Measurements from ENCODE around the gene TMEM132D.

Gene TMEM132D

GRCh38 chr12:129534966-129535750 lies 368.7 kb downstream of the TMEM132D start:
- no peaks in the 10 kb centered on the region for H3K27me3 ChIP-seq (ENCODE audit: control insufficient read depth, insufficient read depth, low read length)
- no CpG with 5 or more reads among the region's 3 CpGs for WGBS (ENCODE audit: insufficient coverage, insufficient read length)
- no peaks in the 10 kb centered on the region for H3K4me1 ChIP-seq (ENCODE audit: control insufficient read depth, insufficient read depth, low read length)
- DNase-seq (ENCODE audit: low read depth, low spot score) = no peak
- peaks cover 21% of the 10 kb centered on the region for H3K9me3 ChIP-seq (ENCODE audit: control insufficient read depth, insufficient read depth, low read length)
- no peak overlapping the region for H3K4me3 ChIP-seq (ENCODE audit: low read length)
- no peak overlapping the region for H3K27ac ChIP-seq (ENCODE audit: low read length)
- no peaks in the 10 kb centered on the region for H3K36me3 ChIP-seq (ENCODE audit: control insufficient read depth, insufficient read depth, low read length)

DNA sequence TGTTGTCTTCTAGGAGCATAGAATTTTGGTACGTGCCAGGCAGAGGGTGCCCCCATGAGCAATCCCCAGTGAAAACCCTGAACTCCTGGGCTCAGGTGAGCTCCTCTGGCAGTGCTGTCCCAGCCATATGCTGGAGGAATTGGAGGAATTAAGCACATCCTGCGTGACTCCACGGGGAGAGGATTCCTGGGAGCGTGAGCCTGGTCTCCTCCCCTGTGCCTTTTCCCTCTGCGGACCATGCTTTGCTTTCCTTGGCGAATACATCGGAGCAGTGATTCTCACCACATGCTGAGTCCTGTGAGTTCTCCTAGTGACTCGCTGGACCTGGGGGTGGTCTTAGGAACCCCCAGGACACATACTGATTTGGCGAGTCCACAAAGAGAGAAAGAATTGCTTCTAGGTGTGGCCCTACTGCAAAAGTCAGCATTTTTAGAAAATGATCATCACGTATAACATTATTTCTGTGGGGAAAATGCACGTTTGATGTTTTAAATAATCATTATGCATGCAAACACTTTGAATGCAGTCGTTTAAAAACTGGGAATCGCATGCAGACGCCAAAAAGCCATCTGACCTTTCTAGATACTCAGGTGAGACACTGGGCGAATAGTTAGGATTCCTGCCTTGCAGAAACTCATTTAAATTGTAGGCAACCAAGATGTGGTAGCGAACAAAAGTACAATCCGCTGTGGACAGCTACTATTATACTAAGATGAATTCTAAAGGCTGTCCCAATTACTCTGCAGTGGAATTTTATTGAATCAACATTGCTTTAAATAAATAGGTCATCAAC lies 370.9 kb downstream of the TMEM132D start:
- WGBS (ENCODE audit: insufficient coverage, insufficient read length) = no CpG with 5 or more reads among the region's 17 CpGs
- no peak for DNase-seq (ENCODE audit: low read depth, low spot score)
- Histone ChIP-seq H3K4me1 (ENCODE audit: control insufficient read depth, insufficient read depth, low read length) (no peaks in the 10 kb centered on the region), H3K27ac (ENCODE audit: low read length) (no peak overlapping the region), H3K4me3 (ENCODE audit: low read length) (no peak overlapping the region), H3K27me3 (ENCODE audit: control insufficient read depth, insufficient read depth, low read length) (no peaks in the 10 kb centered on the region), H3K9me3 (ENCODE audit: control insufficient read depth, insufficient read depth, low read length) (peaks cover 21% of the 10 kb centered on the region), H3K36me3 (ENCODE audit: control insufficient read depth, insufficient read depth, low read length) (no peaks in the 10 kb centered on the region)

- Histone ChIP-seq H3K4me3 (ENCODE audit: low read length) (no peak overlapping the region), H3K36me3 (ENCODE audit: control insufficient read depth, insufficient read depth, low read length) (no peaks in the 10 kb centered on the region), H3K27ac (ENCODE audit: low read length) (no peak overlapping the region), H3K9me3 (ENCODE audit: control insufficient read depth, insufficient read depth, low read length) (peaks cover 18% of the 10 kb centered on the region), H3K4me1 (ENCODE audit: control insufficient read depth, insufficient read depth, low read length) (no peaks in the 10 kb centered on the region), H3K27me3 (ENCODE audit: control insufficient read depth, insufficient read depth, low read length) (no peaks in the 10 kb centered on the region)
- WGBS (ENCODE audit: insufficient coverage, insufficient read length) = no CpG with 5 or more reads among the region's 7 CpGs
- no peak for DNase-seq (ENCODE audit: low read depth, low spot score)
Observed at GRCh38 chr12:129532082-129532481, 371.7 kb downstream of the TMEM132D start.

- no peak overlapping the region for H3K4me3 ChIP-seq (ENCODE audit: low read length)
- no CpG with 5 or more reads among the region's 13 CpGs for WGBS (ENCODE audit: insufficient coverage, insufficient read length)
- H3K27me3 ChIP-seq (ENCODE audit: control insufficient read depth, insufficient read depth, low read length) = no peaks in the 10 kb centered on the region
Observed at GRCh38 chr12:129530984-129531383, 372.8 kb downstream of the TMEM132D start.

GRCh38 chr12:129530517-129530916 lies 373.3 kb downstream of the TMEM132D start:
- H3K9me3 ChIP-seq (ENCODE audit: control insufficient read depth, insufficient read depth, low read length) = peaks cover 17% of the 10 kb centered on the region
- no CpG with 5 or more reads among the region's 6 CpGs for WGBS (ENCODE audit: insufficient coverage, insufficient read length)
- no peak overlapping the region for H3K27ac ChIP-seq (ENCODE audit: low read length)
- no peak overlapping the region for H3K4me3 ChIP-seq (ENCODE audit: low read length)
- DNase-seq (ENCODE audit: low read depth, low spot score) = no peak
- H3K36me3 ChIP-seq (ENCODE audit: control insufficient read depth, insufficient read depth, low read length) = no peaks in the 10 kb centered on the region
- H3K27me3 ChIP-seq (ENCODE audit: control insufficient read depth, insufficient read depth, low read length) = no peaks in the 10 kb centered on the region
- no peaks in the 10 kb centered on the region for H3K4me1 ChIP-seq (ENCODE audit: control insufficient read depth, insufficient read depth, low read length)

More at GRCh38 chr12:129530984-129531383, 372.8 kb downstream of the TMEM132D start:
- Histone ChIP-seq H3K27ac (ENCODE audit: low read length) (no peak overlapping the region), H3K4me1 (ENCODE audit: control insufficient read depth, insufficient read depth, low read length) (no peaks in the 10 kb centered on the region), H3K36me3 (ENCODE audit: control insufficient read depth, insufficient read depth, low read length) (no peaks in the 10 kb centered on the region), H3K9me3 (ENCODE audit: control insufficient read depth, insufficient read depth, low read length) (peaks cover 17% of the 10 kb centered on the region)
- DNase-seq (ENCODE audit: low read depth, low spot score) = no peak

DNA sequence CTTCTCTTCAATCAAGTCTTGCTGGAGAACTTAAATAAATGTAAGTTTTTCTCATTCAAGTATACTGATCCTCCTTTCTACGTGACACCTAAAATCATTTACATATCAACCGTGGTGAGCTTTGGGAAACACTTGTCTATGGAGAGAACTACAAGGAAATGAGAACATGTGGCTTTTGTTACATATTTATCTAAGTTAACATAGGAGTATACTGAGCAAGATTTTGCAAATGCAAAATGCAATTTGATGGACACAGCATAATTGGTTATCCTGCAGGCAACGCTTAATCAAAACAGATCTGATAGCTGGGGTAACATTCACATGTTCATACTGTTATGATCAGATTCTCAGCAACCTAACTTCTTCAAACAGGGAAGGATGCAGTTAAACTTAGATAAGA lies 376.3 kb downstream of the TMEM132D start:
- peaks cover 14% of the 10 kb centered on the region for H3K9me3 ChIP-seq (ENCODE audit: control insufficient read depth, insufficient read depth, low read length)
- no peaks in the 10 kb centered on the region for H3K36me3 ChIP-seq (ENCODE audit: control insufficient read depth, insufficient read depth, low read length)
- no peaks in the 10 kb centered on the region for H3K27me3 ChIP-seq (ENCODE audit: control insufficient read depth, insufficient read depth, low read length)
- H3K4me1 ChIP-seq (ENCODE audit: control insufficient read depth, insufficient read depth, low read length) = no peaks in the 10 kb centered on the region
- H3K4me3 ChIP-seq (ENCODE audit: low read length) = no peak overlapping the region
- no peak for DNase-seq (ENCODE audit: low read depth, low spot score)
- WGBS (ENCODE audit: insufficient coverage, insufficient read length) = no CpG with 5 or more reads among the region's 3 CpGs
- no peak overlapping the region for H3K27ac ChIP-seq (ENCODE audit: low read length)

DNA sequence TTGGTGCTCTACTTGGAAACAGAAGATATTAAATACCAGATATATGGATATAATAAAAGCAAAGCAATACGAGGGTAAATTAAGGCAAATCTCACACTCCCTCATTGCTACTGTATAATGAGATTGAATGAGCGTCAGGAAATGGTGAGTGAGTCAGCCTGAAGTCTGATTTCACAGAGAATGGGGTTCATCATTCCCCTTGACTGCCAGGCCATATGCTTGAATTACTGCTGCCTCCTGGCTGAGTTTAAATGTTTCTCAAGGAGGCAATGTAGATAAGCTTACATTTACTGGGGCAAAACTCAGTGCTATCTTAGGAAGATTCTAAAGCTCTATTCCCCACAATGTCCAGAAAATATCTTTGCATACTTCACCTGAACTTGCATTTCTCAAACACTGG lies 380.2 kb downstream of the TMEM132D start:
- DNase-seq (ENCODE audit: low read depth, low spot score) = no peak
- no CpG with 5 or more reads among the region's 2 CpGs for WGBS (ENCODE audit: insufficient coverage, insufficient read length)
- H3K36me3 ChIP-seq (ENCODE audit: control insufficient read depth, insufficient read depth, low read length) = no peaks in the 10 kb centered on the region
- no peaks in the 10 kb centered on the region for H3K27me3 ChIP-seq (ENCODE audit: control insufficient read depth, insufficient read depth, low read length)
- no peak overlapping the region for H3K27ac ChIP-seq (ENCODE audit: low read length)
- no peak overlapping the region for H3K4me3 ChIP-seq (ENCODE audit: low read length)
- H3K4me1 ChIP-seq (ENCODE audit: control insufficient read depth, insufficient read depth, low read length) = no peaks in the 10 kb centered on the region
- H3K9me3 ChIP-seq (ENCODE audit: control insufficient read depth, insufficient read depth, low read length) = peaks cover 5% of the 10 kb centered on the region

- no peak overlapping the region for H3K4me3 ChIP-seq (ENCODE audit: low read length)
- no peaks in the 10 kb centered on the region for H3K27me3 ChIP-seq (ENCODE audit: control insufficient read depth, insufficient read depth, low read length)
- no CpG with 5 or more reads among the region's 1 CpG for WGBS (ENCODE audit: insufficient coverage, insufficient read length)
- H3K27ac ChIP-seq (ENCODE audit: low read length) = no peak overlapping the region
- peaks cover 6% of the 10 kb centered on the region for H3K9me3 ChIP-seq (ENCODE audit: control insufficient read depth, insufficient read depth, low read length)
- no peak for DNase-seq (ENCODE audit: low read depth, low spot score)
- H3K36me3 ChIP-seq (ENCODE audit: control insufficient read depth, insufficient read depth, low read length) = no peaks in the 10 kb centered on the region
- no peaks in the 10 kb centered on the region for H3K4me1 ChIP-seq (ENCODE audit: control insufficient read depth, insufficient read depth, low read length)
Observed at GRCh38 chr12:129520739-129521138, 383.1 kb downstream of the TMEM132D start.

DNA sequence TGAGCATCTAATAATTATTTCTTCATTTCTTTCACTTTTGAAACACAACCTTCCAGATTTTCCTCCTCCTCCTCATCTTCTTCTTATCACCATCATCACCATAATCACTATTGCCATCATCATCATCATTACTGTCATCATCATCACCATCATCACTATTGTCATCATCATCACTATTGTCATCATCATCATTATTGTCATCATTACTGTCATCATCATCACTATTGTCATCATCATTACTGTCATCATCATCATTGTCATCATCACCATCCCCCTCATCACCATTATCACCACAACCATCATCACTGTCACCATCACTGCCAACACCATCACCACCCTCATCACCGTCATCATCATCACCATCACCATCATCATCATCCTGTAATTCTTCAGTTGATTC lies 400.0 kb downstream of the TMEM132D start:
- H3K27me3 ChIP-seq (ENCODE audit: control insufficient read depth, insufficient read depth, low read length) = no peaks in the 10 kb centered on the region
- WGBS (ENCODE audit: insufficient coverage, insufficient read length) = 100% methylated on average over 1 of the region's 1 CpG

GRCh38 chr12:129496226-129496625 lies 407.6 kb downstream of the TMEM132D start:
- H3K4me3 ChIP-seq (ENCODE audit: low read length) = no peak overlapping the region
- H3K27me3 ChIP-seq (ENCODE audit: control insufficient read depth, insufficient read depth, low read length) = no peaks in the 10 kb centered on the region
- DNase-seq (ENCODE audit: low read depth, low spot score) = no peak
- no peaks in the 10 kb centered on the region for H3K4me1 ChIP-seq (ENCODE audit: control insufficient read depth, insufficient read depth, low read length)
- peaks cover 15% of the 10 kb centered on the region for H3K9me3 ChIP-seq (ENCODE audit: control insufficient read depth, insufficient read depth, low read length)
- H3K27ac ChIP-seq (ENCODE audit: low read length) = no peak overlapping the region
- no peaks in the 10 kb centered on the region for H3K36me3 ChIP-seq (ENCODE audit: control insufficient read depth, insufficient read depth, low read length)
- WGBS (ENCODE audit: insufficient coverage, insufficient read length) = no CpG with 5 or more reads among the region's 6 CpGs

More for the DNA sequence above, 400.0 kb downstream of the TMEM132D start:
- H3K4me3 ChIP-seq (ENCODE audit: low read length) = no peak overlapping the region
- H3K36me3 ChIP-seq (ENCODE audit: control insufficient read depth, insufficient read depth, low read length) = no peaks in the 10 kb centered on the region
- H3K4me1 ChIP-seq (ENCODE audit: control insufficient read depth, insufficient read depth, low read length) = no peaks in the 10 kb centered on the region
- H3K27ac ChIP-seq (ENCODE audit: low read length) = no peak overlapping the region
- DNase-seq (ENCODE audit: low read depth, low spot score) = no peak
- peaks cover 4% of the 10 kb centered on the region for H3K9me3 ChIP-seq (ENCODE audit: control insufficient read depth, insufficient read depth, low read length)

Data from iPS DF 6.9 (cell line).